ENCODE measurements around the gene ZC3H13.

The ZC3H13 gene, protein sequence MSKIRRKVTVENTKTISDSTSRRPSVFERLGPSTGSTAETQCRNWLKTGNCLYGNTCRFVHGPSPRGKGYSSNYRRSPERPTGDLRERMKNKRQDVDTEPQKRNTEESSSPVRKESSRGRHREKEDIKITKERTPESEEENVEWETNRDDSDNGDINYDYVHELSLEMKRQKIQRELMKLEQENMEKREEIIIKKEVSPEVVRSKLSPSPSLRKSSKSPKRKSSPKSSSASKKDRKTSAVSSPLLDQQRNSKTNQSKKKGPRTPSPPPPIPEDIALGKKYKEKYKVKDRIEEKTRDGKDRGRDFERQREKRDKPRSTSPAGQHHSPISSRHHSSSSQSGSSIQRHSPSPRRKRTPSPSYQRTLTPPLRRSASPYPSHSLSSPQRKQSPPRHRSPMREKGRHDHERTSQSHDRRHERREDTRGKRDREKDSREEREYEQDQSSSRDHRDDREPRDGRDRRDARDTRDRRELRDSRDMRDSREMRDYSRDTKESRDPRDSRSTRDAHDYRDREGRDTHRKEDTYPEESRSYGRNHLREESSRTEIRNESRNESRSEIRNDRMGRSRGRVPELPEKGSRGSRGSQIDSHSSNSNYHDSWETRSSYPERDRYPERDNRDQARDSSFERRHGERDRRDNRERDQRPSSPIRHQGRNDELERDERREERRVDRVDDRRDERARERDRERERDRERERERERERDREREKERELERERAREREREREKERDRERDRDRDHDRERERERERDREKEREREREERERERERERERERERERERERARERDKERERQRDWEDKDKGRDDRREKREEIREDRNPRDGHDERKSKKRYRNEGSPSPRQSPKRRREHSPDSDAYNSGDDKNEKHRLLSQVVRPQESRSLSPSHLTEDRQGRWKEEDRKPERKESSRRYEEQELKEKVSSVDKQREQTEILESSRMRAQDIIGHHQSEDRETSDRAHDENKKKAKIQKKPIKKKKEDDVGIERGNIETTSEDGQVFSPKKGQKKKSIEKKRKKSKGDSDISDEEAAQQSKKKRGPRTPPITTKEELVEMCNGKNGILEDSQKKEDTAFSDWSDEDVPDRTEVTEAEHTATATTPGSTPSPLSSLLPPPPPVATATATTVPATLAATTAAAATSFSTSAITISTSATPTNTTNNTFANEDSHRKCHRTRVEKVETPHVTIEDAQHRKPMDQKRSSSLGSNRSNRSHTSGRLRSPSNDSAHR (N-terminal part only)

DNA sequence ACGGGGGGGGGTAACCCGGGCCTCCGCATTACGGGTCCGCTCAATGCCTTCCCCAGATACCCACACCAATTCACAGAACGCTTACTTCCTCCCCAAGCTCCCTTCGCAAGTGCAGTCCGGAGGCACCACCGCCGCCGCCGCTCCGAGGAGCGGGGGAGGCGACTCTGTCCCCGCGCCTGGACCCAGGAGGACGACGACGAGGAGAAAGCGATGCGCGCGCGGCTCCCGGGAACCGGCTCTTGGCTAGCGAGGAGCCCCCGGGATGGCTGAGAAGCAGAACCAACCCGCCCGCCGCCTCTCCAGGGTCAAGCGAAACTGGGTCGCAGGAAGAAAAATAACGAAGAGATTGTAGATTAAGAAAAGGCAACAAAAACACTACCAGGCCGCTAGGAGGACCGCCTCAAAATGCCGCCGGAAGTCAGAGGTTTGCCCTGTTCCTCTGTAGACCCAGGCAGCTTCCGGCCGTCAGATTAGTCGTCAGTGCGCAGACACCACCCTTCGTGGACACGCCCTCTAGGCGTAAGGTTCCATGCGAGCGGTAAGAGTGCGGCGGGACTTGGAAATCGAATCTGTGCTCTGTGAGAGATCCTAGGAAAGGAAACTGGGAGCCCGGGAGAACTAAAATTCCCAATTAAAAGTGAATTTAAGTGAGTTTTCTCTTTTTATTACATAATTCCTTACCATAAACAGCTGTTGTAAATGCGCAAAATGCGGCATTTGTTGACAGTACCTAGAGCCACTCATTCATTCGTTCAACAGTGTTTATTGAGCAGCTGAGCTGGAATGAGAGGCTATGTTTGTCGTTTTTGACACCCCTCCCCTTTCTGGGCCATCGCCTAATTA lies at the start of gene ZC3H13:
ZC3H13 (minus strand) TSS at position 428 of the 843 bp plus-strand sequence. CDS start 7,239 bp downstream, outside the sequence.
- peak; percentile 94 for FAIRE-seq

DNA sequence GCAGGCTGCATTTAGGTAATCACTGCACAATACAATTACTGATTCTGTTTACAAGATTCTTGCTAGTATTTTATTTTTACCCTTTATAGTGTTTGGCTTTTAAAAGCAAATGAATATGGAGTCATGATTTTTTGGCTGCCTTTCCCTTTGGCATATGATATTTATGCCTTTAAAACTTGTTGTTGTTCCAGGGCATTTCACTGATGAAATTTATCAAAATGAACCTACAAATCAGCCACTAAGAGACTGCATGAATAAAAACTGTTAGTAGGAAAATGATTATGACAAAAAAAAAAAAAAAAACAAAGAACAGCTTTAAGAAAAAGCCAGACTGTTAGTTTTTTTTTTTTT lies 49.7 kb upstream of the ZC3H13 start:
- FAIRE-seq: no peak

DNA sequence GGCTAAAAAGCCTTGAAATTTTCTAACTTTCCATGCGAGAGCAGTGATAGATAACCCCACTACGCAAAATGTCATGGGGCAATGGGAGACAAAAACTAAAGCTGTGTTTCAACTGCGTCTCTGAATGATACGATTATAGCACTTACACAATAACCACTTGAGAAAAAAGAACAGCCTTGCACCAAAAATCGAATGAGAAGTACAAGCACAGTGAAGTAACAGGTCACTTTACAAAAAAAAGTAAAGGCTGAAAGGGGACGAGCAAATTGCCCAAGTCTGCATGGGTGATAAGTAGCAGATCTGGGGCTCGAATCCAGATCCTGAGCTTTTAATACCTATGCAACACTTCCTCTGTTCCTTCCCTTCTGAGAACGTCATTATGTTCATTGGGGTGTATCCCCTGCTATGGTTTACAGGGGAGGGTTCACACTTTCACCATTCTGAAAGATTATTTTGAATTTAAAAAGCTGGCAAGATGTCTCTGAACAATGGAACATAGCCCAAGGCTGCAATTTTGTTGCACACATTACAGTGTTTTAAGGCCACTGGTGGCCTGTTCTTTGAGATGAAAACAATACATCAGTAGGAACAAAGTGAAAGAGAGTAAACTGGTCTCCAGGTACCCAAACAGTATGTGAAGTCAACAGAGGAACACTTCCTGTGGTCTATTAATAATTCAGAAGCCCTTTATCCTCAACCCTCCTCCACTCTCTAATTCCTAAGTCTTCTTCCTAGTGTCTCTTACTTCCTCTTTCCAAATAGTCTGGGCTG lies 49.1 kb upstream of the ZC3H13 start:
- no peak for FAIRE-seq

DNA sequence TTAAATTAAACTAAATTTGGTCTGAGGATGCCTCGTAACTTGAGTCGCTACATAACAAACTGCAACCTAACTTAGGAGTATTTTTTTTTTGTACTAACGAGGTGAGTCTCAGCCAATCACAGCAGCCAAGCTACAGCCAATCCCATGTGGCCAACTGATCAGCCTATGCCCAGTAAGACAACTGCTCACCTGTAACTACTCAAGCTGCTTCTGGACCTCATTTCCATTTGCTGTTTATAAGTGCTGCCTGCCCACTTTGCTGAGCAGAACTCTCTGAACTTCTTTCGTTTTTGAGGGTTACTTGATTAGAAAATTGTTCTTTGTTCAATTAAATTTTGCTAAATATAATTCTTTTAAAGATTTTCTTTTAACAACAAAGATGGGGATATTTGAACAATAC lies 48.5 kb upstream of the ZC3H13 start:
- no peak for FAIRE-seq

DNA sequence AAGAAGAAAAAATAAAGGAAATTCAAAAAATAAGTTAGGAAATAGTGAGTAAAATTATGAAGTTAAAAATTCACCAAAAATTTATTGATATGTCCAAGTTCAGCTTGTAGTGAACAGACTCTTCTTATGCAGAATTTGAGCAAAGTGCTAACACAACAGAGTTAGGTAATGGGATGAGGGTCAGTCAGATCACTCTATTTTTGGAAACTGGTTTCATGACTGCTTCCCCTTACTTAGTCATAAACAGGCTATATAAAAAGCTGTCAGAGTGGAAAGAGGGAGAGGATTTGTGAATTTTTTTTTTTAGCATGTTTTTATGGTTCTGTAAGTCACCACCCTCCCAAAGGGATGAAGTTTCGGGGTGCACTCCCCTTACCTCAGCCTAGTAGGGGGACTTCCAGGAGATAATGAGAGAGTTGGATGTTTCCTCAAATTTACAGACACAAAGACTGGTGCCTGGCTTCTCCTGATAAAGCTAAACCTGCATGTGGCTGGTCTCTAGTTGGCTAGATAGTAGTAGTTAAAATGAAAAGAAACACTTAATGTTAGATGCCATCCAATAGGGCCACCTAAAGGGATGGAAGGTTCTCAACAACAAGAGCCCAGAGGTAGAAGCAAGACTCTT lies 47.8 kb upstream of the ZC3H13 start:
- no peak for FAIRE-seq

DNA sequence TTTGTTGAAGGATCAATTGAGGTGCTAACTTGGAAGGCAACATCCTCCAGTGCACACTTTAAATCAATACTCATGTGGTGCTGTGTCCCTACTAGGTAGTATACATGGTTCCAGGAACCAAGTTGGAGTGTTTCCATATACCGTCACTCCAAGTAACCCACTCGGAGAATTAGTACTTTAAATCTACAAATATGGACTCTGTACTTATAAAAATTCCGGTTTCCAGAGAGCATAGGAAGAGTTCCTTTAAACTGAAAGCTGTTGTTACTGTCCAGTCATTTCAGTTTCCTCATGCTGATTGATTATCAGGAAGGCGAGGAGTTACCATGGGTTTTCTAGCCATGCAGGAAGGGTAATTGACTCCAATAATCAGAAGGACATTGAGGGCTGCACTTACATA lies 45.1 kb upstream of the ZC3H13 start:
- FAIRE-seq: no peak

DNA sequence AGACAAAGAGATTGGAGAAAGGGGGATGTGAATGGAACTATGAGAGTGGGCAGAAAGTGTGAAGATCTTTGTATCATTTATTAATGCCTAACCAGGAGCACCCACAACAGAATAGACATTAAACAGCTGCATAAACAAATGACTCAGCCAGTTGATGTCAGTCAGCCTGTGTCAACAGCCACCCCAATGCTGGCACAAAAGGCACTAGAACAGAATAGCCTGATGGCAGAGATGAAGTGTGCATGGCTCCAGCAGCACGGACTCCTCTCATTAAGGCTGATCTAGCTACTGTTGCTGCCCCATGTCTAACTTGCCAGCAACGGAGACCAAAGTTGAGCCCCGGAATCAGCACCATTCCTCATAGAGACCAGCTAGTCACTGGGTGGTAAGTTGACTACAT lies 44.5 kb upstream of the ZC3H13 start:
- FAIRE-seq: no peak

DNA sequence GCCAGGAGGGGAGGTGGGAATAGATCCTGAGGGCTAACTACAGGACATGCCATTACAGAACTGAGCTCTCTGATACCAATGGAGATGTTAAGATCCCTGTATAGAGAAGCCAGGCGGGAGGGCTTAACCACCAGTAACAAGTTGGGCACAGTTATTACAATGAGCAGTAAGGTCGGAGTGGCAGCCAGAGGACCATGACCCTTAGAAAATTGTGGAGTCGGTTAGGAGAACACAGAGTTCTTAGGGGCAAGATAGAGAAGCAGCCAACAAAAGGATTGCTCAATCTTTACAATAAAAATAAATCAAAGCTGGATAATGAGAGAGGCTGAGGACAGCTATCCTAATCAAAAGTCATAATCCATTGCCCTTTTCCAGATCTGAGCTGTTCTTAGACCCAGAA lies 41.9 kb upstream of the ZC3H13 start:
- no peak for FAIRE-seq

DNA sequence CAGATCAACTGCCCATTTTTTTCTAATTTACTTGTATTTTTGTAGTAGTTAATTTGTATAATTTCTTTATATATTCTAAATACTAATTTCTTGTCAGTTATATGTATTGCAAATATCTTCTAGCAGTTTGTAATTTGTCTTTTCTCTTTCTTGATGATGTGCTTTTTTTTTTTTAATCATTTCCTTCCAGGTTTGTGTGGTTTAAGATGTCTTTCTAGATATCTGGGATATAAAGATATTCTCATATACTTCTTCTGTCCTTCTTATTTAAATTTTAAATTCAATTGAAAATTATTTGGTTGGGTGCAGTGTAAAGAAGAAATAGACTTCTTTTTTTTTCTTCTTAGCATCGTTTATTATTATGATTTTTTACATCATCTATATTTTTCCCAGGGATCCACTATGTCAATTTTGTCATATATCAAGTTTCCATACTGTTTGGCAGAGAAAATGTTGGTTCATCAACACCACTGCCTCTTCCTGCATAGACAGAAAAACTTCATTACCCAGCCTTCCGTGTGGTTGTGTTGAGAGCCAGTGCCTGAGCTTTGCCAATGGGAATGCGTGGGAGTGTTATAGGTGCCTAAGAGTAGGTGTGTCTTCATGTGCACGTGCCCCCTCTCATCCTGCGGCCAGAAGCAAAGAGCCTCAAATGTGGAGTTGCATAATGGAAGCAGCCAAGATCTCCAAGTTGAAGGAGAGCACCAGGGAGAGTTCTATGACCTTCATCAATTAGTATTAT lies 36.4 kb upstream of the ZC3H13 start:
- FAIRE-seq: no peak

DNA sequence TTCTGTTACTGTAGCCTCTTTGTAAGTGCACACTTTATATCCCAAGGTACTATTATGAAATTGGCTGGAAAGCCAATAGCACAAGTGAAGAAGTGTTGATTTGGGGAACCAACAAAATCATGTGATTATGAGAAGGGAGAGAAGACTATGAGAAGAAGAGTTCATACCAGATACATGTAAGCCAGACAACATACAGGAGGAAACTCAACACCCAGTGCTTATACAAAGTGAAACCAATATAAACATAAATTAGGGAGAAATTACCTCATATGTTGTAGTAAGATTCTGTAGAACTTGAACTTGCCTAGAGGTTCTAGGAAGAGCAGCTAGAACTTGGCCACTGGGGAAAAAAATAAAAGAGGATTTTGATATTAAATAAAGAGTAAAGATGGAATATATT lies 34.9 kb upstream of the ZC3H13 start:
- FAIRE-seq: no peak

DNA sequence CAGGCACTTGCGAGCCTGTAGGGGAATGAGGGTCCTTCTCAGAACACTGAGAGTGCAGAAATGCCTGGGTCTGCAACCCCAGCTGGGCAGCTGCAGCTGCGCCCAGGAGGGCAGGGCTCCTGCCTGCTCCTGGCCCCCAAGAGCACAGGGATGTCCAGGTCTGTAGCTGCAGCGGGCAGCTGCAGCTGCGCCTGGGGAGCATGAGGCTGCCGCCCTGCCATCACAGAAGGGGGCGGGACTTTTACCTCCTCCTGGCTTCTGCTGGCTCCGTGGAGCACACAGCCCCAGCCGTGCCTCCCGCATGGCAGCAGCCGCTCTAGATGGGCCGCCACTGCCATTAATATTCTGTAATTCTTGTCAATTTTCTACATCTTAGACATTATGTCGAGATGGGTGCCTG lies 34.4 kb upstream of the ZC3H13 start:
- no peak for FAIRE-seq

DNA sequence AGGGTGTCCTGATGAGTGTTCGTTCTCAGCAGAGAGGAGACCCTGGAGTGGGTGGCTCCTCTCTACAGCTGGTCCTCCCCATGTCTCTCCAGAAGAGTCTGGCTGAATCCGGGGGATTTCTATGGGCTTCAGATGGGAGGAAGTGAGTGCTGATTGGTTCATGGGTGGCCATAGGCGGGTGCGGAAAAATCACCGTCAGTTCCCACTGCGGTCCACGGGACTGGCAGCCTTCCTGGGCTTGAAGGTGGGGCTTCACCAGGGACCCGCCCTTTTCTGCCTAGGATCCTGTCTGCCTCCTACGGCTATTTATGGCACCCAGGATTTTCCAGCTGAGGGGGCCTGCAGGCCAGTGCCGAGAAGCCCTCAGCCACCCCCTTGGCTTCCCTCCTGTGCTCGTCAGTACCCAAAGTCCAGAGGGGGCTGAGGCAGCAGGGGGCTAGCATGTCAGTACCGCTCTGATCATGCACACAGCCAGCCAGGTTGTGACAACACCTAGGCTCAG lies 33.9 kb upstream of the ZC3H13 start:
- FAIRE-seq: no peak

DNA sequence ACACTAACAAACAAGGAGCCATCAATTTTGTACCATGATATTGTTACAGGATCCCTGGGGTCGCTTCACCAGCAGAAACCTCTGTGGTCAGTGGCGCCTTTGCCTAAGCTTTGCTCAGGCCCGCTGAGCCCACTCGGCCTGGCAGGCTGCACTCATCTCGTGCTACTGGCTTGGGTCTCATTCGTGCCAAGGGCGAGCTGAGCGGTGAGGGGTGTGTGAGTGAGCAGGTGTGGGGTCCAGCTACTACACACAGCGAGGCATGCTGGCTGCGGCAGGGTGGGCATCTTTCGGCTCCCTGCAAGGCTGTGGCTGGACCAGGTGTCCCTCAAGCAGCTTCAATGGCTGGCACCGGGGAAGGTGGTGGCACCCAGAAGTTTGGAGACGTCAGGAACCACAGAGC lies 33.2 kb upstream of the ZC3H13 start:
- FAIRE-seq: no peak

DNA sequence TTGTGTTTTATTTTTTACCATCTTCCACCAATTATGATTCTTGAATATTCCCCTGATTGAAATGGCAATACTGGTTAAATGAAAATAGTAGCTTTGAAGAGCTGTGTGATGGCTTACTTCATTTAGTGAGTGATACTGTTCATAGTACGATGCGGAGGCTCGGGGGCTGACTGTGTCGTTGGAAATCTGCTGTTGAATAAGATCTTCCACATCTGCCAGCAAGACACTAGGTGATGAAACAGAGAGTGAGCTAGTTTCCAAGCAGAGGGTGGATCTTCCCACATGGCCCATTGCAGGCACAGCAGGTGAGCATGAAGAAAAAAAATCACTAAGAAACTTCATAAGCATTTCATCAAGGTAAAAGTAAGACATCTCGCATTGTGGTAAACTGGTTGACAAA lies 29.8 kb upstream of the ZC3H13 start:
- FAIRE-seq: no peak

DNA sequence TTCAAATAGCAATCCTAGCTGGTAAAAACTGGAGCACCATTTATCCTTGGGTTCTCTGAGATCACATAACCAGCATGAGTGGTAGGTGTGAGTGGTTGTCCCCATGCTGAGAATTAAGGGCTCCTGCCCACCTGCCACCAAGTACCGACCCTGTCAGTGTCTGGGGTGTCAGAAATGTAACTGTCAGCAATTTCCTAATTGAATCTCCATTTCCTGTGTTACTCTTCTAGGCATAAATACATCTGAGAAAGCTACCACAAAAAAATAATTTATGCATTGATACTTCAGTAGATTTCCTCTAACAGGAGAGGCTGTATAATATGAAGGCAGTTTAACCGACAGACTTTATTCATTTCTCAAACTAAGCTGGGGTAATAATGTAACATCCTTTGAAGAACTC lies 27.2 kb upstream of the ZC3H13 start:
- no peak for FAIRE-seq

DNA sequence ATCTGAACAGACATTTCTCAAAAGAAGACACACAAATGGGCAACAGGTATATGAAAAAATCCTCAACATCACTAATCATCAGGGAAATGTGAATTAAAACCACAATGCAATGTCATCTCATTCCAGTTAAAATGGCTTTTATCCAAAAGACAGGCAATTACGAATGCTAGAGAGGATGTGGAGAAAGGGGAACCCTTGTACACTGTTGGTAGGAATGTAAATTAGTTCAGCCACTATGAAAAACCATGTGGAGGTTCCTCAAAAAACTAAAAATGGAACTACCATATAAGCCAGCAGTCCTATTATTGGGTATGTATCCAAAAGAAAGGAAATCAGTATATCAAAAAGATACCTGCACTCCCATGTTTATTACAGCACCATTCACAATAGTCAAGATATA lies 24.7 kb upstream of the ZC3H13 start:
- no peak for FAIRE-seq

DNA sequence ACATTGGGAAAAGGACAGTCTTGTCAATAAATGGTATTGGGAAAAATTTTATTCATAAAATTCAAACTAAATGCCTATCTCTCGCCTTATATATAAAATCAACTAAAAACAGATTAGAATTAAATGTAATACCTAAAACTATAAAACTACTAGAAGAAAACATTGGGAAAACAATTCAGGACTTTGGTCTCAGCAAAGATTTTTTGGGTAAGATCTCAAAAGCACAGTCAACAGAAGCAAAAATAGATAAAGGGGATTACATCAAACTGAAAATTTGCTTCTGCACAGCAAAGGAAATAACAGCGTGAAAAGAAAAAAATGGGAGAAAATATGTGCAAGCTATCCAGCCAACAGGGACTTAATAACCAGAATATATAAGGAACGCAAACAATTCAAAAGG lies 24.3 kb upstream of the ZC3H13 start:
- FAIRE-seq: no peak

DNA sequence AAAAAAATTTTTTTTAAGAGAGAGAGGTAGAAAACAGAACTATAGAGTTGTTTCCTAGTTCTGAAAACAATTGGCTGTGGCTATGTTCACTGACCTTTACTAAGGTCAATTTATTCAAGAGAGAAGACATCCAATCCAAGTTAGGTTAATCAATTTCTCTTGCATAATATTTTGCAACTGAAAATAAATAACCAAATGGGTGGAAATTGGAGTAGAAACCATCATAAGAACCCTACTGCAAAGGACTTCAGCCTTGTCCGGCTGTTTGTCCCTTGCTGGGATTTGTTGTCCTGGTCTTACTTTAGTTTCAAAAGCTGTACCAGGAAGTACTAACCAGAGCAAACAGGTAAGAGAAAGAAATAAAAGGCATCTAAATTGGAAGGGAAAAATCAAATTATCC lies 23.3 kb upstream of the ZC3H13 start:
- FAIRE-seq: no peak

DNA sequence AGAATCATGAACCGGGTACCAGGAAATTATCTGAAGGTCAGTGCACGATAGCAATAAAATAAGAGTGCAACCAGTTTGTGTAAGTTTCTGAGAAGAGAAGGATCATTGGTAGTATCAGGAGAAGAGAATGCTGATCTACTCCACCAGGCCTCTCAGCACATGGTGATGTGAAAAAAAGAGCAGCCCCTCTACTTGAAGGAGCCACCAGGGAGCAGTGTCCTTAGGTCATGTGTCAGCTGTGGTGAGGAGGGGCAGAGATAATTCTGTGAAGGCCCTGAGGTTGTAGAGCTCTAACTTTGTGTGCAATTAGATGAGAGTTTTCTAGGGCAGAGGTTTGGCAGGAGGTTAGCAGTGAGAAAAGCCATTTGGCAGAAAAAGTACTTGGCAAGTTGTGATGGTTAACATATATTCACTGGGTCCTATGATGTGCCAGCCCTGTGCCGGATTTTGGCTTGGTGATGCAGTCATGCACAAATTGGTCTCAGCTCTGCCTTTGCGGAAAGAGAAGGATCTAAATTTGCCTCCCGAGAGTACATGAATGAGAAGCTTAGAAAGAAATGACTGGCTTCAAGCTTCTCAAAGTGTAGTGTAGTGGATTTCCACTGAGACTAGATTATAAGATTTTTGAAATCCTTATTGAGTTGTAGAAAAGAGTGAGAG lies 19.2 kb upstream of the ZC3H13 start:
- no peak for FAIRE-seq

DNA sequence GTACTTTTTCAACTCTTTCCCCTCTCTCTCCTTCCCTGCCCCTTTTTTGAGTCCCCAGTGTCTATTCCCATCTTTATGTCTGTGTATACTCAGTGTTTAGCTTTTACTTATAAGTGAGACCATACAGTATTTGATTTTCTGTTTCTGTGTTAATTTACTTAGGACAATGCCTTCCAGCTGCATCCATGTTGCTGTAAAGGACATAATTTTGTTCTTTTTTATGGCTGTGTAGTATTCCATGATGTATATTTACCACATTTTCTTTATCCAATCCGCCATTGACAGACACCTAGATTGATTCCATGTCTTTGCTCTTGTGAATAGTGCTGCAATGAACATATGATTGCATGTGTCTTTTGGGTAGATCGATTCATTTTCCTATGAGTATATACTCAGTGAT lies 10.7 kb upstream of the ZC3H13 start:
- no peak for FAIRE-seq

All from islet of Langerhans (tissue), 1 donor.